ENCODE measurements around the gene DNM3.

- no peak for TF ChIP-seq EZH2 (IDR thresholded peaks at IDR 0.05)
- TF ChIP-seq POLR2AphosphoS5 (IDR thresholded peaks at IDR 0.05; ENCODE audit: borderline replicate concordance, low read depth, low read length) = no peak
- TF ChIP-seq FOXP2 (optimal IDR thresholded peaks at IDR 0.05; ENCODE audit: control extremely low read depth, extremely low read length, insufficient read depth) = no peak
Observed at GRCh38 chr1:171898941-171899340, 57.6 kb downstream of the DNM3 start.

Measured in SK-N-MC (cell line).